Gastrocnemius medialis (tissue), 4 donors: ENCODE measurements around the gene DSC1. TPM values are rescaled to one million over a fixed set of nuclear protein-coding genes. Genes with fewer than 3 reads are reported as not detected.
"Not testable (repeated sequence)": the region's sequence is repeated elsewhere in the genome, so short reads cannot be mapped to it uniquely, and the experiment has no call there.

ENCODE experiments used
- ATAC-seq, 2 donors: fragments of 150-250 bp; one replicate each; pipeline ENCODE4 v1.9.1; 2016
- DNase-seq, 2 donors: peaks; one replicate each; pipeline ENCODE4 v3.0.0-alpha.2; 2019
- H3K27ac ChIP-seq, 4 donors: fragments of 200-600 bp; sonication (generic); 1 replicate in 1 of 4; 2 replicates in 3 of 4; pipeline ENCODE4 v1.5.1; 2016 to 2018; ENCODE audit warnings: mild to moderate bottlenecking in 2 of 4, moderate library complexity in 1 of 4
- H3K27me3 ChIP-seq, 3 donors: fragments of 200-600 bp; sonication (generic) in 2 of 3; 1 replicate in 1 of 3; 2 replicates in 2 of 3; pipeline versions ENCODE4 v1.5.1 to v1.6.0; 2016 to 2019; ENCODE audit warnings: mild to moderate bottlenecking in 1 of 3, moderate library complexity in 1 of 3
- H3K36me3 ChIP-seq, 2 donors: fragments of 200-600 bp; sonication (generic) in 1 of 2; one replicate each; pipeline ENCODE4 v1.5.1; 2017 to 2018
- H3K4me1 ChIP-seq, 2 donors: fragments of 200-600 bp; sonication (generic) in 1 of 2; one replicate each; pipeline ENCODE4 v1.5.1; 2016 to 2017; ENCODE audit warnings: mild to moderate bottlenecking in 2 of 2
- H3K4me3 ChIP-seq, 4 donors: fragments of 200-600 bp; sonication (generic) in 3 of 4; 1 replicate in 1 of 4; 2 replicates in 3 of 4; pipeline ENCODE4 v1.5.1; 2016 to 2019; ENCODE audit warnings: mild to moderate bottlenecking in 2 of 4
- H3K9me3 ChIP-seq, 3 donors: fragments of 200-600 bp; sonication (generic) in 2 of 3; 1 replicate in 1 of 3; 2 replicates in 2 of 3; pipeline ENCODE4 v1.5.1; 2016 to 2019
- CTCF ChIP-seq, 5 experiments: fragments of 450-650 bp in 3 of 5; fragments of 200-600 bp in 2 of 5; sonication (generic) in 2 of 5; IDR thresholded peaks in 4 of 5; conservative IDR thresholded peaks in 1 of 5; 1 replicate in 4 of 5; 2 replicates in 1 of 5; pipeline ENCODE4 v1.5.1; 2016 to 2019; ENCODE audit warnings: antibody characterized with exemption in 5 of 5, mild to moderate bottlenecking in 3 of 5, moderate library complexity in 3 of 5
- POLR2A ChIP-seq, 2 donors: fragments of 450-650 bp; IDR thresholded peaks; one replicate each; pipeline ENCODE4 v1.6.1; 2017; ENCODE audit warnings: antibody characterized with exemption in 2 of 2, mild to moderate bottlenecking in 2 of 2, moderate library complexity in 2 of 2
- in situ Hi-C, 4 donors: fragments of 200-750 bp; cut with MboI; loops; one replicate each; pipeline versions ENCODE4 v1.15.0 to v1.8.0; 2017; ENCODE audit warnings: low sequenced_read_pairs in 4 of 4
- intact Hi-C: fragments of 100-400 bp; cut with DNase I; formaldehyde crosslinking; loops from one replicate; pipeline ENCODE4 v1.15.1; 2023; ENCODE audit warnings: low total_unique reads
- total RNA-seq, 4 donors: library from RNA; depleted of rRNA; stranded (reverse); fragments of >200 nt; gene quantifications; one replicate each; pipeline versions ENCODE4 v1.1.0 to v1.2.3, GENCODE V29; 2016

Gene DSC1
- total RNA-seq, 4 donors from 2014 or later = not detected

GRCh38 chr18:31125878-31126277, 36.8 kb downstream of the DSC1 start:
- H3K4me1 ChIP-seq = no peaks in the 10 kb centered on the region
- in situ Hi-C loops = no loop called here
- TF ChIP-seq POLR2A (IDR thresholded peaks at IDR 0.05) = no peak
- TF ChIP-seq CTCF (IDR thresholded peaks at IDR 0.05 in 4 of 5, conservative IDR thresholded peaks at IDR 0.05 in 1 of 5) = no peak
- DNase-seq = no peak
- no peaks in the 10 kb centered on the region for H3K36me3 ChIP-seq
- intact Hi-C loops = no loop called here
- H3K27me3 ChIP-seq = no peaks in the 10 kb centered on the region
- H3K27ac ChIP-seq = no peak overlapping the region
- H3K4me3 ChIP-seq = no peak overlapping the region
- no peak for ATAC-seq
- no peaks in the 10 kb centered on the region for H3K9me3 ChIP-seq

- intact Hi-C loops, DNase-seq, in situ Hi-C loops, H3K4me1 ChIP-seq, ATAC-seq, H3K9me3 ChIP-seq, H3K36me3 ChIP-seq, H3K27me3 ChIP-seq, H3K4me3 ChIP-seq, H3K27ac ChIP-seq: not testable (repeated sequence)
Observed at GRCh38 chr18:31123125-31123524, 39.5 kb downstream of the DSC1 start.

- Histone ChIP-seq H3K27ac (no peak overlapping the region), H3K27me3 (no peaks in the 10 kb centered on the region), H3K9me3 (no peaks in the 10 kb centered on the region), H3K36me3 (no peaks in the 10 kb centered on the region), H3K4me3 (no peak overlapping the region), H3K4me1 (no peaks in the 10 kb centered on the region)
- DNase-seq (no peak), ATAC-seq (no peak)
- in situ Hi-C loops = no loop called here
- intact Hi-C loops = no loop called here
- TF ChIP-seq POLR2A (IDR thresholded peaks at IDR 0.05) (no peak), CTCF (IDR thresholded peaks at IDR 0.05 in 4 of 5, conservative IDR thresholded peaks at IDR 0.05 in 1 of 5) (no peak)
Observed at GRCh38 chr18:31120594-31120993, 42.1 kb downstream of the DSC1 start.

DNA sequence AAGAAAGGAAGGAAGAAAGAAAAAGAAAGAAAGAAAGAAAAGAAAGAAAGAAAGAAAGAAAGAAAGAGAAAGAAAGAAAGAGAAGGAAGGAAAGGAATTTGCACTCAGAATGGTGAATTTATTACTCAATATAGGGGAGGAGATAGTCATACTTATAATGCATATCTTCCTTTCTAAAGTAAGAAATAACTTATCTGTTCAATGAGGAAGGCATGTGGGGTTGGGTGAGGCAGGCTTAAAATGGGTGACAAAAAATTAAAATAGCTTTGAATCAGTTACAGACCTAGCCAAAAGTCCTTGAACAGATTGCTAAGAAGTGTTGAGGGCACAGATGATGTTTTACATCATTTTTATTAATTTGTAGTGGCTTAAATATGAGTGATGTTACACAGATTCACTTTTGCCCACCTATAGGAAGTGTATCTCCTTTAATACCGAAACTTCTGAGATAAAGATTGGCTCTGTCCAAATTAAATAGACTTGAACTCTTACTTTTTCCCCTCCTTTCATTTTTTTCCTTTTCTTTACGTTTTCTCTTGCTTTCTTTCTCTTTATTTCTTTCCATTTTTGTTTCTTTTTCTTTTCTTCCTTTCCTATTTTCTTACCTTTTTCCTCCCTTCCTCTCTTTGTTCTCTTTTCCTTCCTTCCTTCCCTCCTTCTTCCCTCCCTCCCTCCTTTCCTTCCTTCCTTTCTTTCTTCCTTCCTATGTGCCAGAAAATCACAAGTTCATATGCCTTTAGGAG, 45.6 kb downstream of the DSC1 start:
- in situ Hi-C loops = no loop called here
- H3K27ac ChIP-seq = no peak overlapping the region
- H3K4me3 ChIP-seq = no peak overlapping the region
- DNase-seq (no peak), ATAC-seq (no peak)
- no peaks in the 10 kb centered on the region for H3K36me3 ChIP-seq
- intact Hi-C loops = no loop called here
- no peaks in the 10 kb centered on the region for H3K9me3 ChIP-seq
- no peak for TF ChIP-seq CTCF (IDR thresholded peaks at IDR 0.05 in 4 of 5, conservative IDR thresholded peaks at IDR 0.05 in 1 of 5)
- TF ChIP-seq POLR2A (IDR thresholded peaks at IDR 0.05) = no peak
- H3K27me3 ChIP-seq = no peaks in the 10 kb centered on the region
- H3K4me1 ChIP-seq = no peaks in the 10 kb centered on the region

DNA sequence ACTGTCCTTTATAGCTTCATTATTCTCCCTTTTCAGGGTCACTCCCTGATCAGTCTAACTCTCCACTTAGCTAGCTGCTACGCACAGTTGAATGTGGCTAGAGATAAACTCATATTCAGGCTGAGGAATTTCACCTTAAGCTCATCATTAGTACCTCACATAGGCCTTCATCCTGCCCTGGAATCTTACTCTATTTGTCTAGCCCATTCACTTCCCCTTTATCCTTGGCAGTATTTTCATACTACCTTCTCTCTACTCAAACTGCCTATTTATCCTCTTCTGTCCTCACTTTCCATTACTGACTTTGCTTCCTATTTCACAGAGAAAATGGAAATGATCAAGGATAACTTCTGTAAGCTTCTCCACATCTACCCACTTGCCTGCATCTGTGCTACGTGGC, 49.9 kb downstream of the DSC1 start:
- no peaks in the 10 kb centered on the region for H3K36me3 ChIP-seq
- no peaks in the 10 kb centered on the region for H3K27me3 ChIP-seq
- H3K27ac ChIP-seq = no peak overlapping the region
- intact Hi-C loops = no loop called here
- in situ Hi-C loops = no loop called here
- no peaks in the 10 kb centered on the region for H3K9me3 ChIP-seq
- DNase-seq (no peak), ATAC-seq (no peak)
- no peaks in the 10 kb centered on the region for H3K4me1 ChIP-seq
- TF ChIP-seq POLR2A (IDR thresholded peaks at IDR 0.05) (no peak), CTCF (IDR thresholded peaks at IDR 0.05 in 4 of 5, conservative IDR thresholded peaks at IDR 0.05 in 1 of 5) (no peak)
- H3K4me3 ChIP-seq = no peak overlapping the region
